GM10266 (cell line): Measurements from ENCODE around the gene POLR2M.

ENCODE experiments used
- DNase-seq: peaks from one replicate; pipeline ENCODE4 v3.0.0; 2012; ENCODE audit errors: extremely low spot score
- TF ChIP-seq, protein P1 (sequence below): IDR thresholded peaks from 2 replicates; pipeline ENCODE4 v1.5.1; 2012; ENCODE audit warnings: mild to moderate bottlenecking, low read depth; ENCODE audit not compliant: control insufficient read depth, insufficient read depth; ENCODE audit errors: missing control alignments

Gene POLR2M

DNA sequence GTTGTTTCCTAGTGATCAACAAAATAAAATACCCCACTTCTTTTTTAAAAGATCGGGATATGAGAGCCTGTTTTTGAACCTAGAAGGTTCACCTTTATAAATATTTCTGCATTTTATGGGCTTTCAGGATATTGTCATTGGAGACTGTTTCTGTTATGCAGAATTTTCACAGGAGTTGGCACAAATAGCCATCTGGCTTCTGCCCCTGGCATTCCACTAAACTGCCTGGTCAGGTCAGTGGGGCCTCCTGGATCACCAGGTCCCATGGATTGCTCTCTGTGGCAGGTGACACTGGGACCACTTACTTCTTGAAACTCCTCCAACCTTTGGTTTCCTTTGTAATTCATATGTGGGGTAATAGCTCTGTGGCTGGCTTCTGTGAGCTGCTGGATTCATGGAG, 25.5 kb upstream of the POLR2M start:
- DNase-seq = no peak
- TF ChIP-seq, protein P1, sequence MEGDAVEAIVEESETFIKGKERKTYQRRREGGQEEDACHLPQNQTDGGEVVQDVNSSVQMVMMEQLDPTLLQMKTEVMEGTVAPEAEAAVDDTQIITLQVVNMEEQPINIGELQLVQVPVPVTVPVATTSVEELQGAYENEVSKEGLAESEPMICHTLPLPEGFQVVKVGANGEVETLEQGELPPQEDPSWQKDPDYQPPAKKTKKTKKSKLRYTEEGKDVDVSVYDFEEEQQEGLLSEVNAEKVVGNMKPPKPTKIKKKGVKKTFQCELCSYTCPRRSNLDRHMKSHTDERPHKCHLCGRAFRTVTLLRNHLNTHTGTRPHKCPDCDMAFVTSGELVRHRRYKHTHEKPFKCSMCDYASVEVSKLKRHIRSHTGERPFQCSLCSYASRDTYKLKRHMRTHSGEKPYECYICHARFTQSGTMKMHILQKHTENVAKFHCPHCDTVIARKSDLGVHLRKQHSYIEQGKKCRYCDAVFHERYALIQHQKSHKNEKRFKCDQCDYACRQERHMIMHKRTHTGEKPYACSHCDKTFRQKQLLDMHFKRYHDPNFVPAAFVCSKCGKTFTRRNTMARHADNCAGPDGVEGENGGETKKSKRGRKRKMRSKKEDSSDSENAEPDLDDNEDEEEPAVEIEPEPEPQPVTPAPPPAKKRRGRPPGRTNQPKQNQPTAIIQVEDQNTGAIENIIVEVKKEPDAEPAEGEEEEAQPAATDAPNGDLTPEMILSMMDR = no peak

DNA sequence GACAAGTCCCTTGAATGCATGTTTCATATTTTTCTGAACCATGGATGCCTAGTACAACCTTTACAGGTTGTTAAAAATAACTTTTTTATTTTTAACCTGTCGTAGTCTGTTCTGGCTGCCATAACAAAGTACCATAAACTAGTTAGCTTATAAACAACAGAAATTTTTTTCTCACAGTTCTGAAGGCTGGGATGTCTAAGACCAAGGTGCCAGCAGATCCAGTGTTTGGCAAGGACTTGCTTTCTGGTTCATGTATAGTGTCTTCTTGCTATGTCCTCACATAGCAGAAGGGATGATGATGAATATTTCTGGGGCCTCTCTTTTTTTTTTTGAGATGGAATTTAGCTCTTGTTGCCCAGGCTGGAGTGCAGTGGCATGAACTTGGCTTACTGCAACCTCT, 23.0 kb upstream of the POLR2M start:
- TF ChIP-seq, protein P1 = no peak
- DNase-seq = no peak

DNA sequence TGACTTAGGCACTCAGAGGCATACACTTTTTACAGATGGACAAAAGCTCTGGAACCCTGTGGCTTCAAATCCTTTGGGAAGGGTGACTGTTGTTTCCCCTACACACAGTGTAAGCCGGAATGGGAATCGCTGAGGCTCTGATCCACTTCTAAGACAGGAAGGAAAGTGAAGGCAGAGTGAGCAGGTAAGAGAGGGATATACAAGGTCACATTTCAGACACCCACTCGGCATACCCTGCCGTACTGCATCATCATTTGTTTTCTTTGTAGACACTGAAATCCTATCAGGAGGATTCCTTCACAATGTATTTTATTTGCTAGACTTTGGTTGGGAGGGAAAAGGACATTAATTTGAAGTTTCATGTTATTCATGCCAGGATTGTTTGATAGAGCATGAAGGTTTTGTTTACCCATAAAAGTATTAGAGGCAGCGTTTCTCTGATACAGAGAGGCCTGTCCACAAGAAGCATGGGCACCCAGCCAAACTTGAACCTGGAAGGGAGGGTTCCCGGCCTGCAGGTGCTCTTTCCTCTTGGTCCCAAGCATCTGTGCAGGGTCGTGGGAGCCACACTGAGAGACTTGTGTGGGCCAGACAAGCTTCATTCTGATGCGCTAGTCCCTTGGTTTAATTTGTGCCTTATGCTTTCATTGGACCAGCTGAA, 21.9 kb upstream of the POLR2M start:
- TF ChIP-seq, protein P1 = no peak
- no peak for DNase-seq

DNA sequence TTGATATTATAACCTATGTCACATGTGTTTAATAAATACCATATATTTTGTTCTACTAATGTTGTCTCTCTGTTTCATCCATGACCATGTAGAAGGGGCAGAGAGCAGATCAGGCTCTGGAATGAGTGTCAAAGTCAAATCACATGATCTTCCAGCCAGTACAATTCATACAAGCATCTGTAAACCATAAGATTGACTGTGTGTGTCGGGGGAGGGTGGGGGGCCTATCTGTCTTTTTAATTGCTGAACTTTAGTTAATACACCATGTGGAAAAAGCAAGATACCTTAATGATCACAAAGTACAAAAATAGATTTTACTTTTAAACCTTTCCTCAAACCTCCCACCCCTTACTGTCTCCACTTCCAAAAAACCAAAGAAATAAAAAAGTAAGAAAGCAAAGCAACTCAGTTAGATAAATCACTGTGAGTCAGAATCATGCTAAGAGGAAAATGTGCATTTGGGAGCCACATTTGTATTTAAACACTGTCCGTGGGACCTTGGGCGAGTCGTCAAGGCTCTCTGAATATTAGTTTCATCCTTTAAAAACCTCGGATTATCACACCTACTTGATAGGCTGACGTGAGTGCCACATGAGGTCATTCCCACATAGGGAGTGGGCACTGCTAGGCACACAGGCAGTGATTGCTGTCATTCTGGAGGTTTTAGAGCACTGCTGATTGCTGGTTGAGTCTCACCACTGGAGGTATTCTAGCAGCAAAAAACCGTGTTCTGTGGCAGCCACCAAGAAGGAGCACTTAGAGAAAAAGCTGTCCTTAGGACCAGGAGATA, 21.0 kb upstream of the POLR2M start:
- TF ChIP-seq, protein P1 = no peak
- no peak for DNase-seq

DNA sequence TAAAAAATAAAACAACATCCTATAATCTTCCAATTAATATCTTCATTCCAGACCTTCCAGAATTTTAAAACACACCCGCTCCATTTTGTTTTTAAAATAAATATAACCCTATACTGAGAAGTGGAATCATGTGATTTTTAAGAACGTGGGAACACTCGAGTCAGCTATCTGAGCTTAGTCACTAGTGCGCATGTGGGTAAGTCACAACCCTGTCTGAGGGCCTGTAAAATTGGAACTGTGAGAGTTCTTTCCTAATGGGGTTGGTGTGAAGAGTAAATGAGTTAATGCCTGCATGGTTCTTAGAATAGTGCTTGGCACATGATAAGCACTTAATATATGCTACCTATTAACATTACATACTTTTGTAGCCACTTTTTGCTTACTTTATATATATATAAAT, 19.9 kb upstream of the POLR2M start:
- DNase-seq = no peak
- TF ChIP-seq, protein P1 = no peak

- DNase-seq = no peak
- TF ChIP-seq, protein P1 = no peak
Observed at GRCh38 chr15:57690341-57690966, 16.1 kb upstream of the POLR2M start.

DNA sequence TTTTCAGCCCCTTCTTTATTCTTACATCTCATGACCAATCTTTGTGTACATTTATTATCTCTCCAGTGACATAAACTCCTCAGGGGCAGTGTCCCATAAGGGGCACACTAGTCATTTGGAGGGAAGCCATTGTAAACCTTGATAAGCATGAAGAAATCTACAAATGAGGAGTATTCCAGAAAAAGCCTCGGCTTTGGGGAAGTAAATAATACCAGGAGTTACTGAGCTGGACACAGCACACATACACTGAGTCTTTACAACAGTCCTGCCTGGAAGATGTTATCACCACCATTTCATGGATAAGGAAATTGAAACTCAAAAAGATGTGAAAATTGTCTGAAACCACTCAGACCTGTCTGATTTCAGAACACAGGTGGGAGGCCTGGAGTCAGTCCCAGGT, 15.4 kb upstream of the POLR2M start:
- no peak for DNase-seq
- TF ChIP-seq, protein P1 = no peak
